PC-9 (cell line): ENCODE data around the gene FGF1.

Source experiments
- EZH2 ChIP-seq: fragments of 200-600 bp; sonication (generic); IDR thresholded peaks from 2 replicates; pipeline ENCODE4 v1.8.0; 2017; ENCODE audit warnings: antibody characterized with exemption, low read depth
- TF ChIP-seq, protein P1 (sequence below): fragments of 200-600 bp; sonication (generic); conservative IDR thresholded peaks from 2 replicates; pipeline ENCODE4 v1.6.1; 2017; ENCODE audit warnings: mixed run types, antibody characterized with exemption, mild to moderate bottlenecking, moderate library complexity

- TF ChIP-seq, protein P1, sequence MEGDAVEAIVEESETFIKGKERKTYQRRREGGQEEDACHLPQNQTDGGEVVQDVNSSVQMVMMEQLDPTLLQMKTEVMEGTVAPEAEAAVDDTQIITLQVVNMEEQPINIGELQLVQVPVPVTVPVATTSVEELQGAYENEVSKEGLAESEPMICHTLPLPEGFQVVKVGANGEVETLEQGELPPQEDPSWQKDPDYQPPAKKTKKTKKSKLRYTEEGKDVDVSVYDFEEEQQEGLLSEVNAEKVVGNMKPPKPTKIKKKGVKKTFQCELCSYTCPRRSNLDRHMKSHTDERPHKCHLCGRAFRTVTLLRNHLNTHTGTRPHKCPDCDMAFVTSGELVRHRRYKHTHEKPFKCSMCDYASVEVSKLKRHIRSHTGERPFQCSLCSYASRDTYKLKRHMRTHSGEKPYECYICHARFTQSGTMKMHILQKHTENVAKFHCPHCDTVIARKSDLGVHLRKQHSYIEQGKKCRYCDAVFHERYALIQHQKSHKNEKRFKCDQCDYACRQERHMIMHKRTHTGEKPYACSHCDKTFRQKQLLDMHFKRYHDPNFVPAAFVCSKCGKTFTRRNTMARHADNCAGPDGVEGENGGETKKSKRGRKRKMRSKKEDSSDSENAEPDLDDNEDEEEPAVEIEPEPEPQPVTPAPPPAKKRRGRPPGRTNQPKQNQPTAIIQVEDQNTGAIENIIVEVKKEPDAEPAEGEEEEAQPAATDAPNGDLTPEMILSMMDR: no peak
- TF ChIP-seq EZH2: no peak
Measured at GRCh38 chr5:142569905-142570304, 116.0 kb downstream of the FGF1 start.
